NOMO-1 (cell line): ENCODE data around the gene SYT2.

ENCODE experiments used
- DNase-seq, 2 experiments: peaks; one replicate each; lab custom pipeline; 2025; ENCODE audit not compliant: unreplicated experiment in 2 of 2; lab: John Stamatoyannopoulos, UW

The SYT2 gene

GRCh38 chr1:202680586-202681352 is 29.5 kb downstream of the SYT2 start:
- DNase-seq: no peak

DNA sequence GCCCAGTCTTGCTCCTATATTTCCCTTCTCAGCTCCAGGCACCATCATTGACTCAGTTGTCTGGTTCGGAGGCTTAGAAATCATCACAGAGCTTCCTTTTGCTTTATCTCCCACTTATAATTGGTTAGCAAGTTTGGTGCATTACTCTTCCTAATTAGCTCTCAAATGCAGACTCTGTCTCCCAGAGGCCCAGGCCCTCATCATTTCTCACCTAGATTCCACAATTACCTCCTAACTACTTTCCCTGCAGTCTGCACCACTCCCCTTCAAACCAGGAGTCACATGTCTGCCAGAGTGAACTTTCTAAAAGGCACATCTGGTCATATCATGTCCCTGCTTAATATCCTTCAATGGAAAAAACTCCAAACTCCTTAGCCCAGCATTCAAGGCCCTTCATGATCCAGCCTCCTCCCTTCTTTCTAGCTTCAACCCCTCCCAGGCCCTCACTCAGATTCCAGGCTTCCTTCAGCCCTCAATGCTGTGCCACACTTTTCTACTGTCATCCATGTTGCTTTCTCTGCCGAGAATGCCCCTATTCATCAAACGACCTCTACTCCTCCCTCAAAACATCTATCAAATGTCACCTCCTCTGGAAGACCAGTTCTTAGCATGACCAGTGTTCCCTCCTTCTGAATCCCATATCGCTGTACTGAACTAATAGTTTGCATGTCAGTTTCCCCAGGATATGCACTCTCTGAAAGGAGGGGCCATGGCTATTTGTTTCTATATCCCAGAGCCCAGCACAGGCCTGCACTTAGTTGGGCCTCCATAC is 30.7 kb downstream of the SYT2 start:
- no peak for DNase-seq

DNA sequence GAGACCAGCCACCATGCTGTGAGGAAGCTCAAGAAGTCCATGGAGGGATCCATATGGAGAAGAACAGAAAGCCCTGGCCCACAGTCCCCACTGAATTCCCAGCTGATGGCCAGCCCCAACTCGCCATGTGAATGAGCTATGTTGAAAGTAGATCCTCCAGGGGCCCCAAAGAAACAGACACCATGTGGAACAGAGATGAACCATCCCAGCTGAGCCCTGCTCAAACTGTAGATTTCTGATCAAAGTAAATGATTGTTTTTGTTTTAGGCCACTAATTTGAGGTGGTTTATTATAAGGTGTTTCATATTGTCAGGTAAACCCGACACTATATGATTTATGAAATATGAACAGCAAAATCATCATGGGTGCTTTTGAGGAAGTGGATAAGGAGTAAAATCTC is 32.8 kb downstream of the SYT2 start:
- DNase-seq: no peak

DNA sequence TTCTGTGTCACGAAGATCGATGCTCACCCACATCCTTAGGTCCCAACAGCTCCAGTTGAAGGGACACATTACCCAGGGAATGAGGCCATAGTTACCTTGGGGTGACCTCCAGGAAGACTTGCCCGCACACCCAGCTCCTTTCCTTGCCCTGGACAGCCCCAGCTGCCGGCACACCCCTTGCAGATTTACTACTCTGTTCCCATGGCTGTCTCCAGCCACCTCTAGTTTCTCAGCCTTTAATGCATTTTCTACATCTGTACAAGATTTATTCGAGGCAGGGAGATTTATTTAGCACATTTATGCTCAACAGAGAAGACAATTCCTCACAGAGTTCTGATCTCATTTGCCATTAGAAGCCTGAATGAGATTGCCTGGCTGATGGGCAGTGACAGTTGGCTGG is 36.7 kb downstream of the SYT2 start:
- DNase-seq: no peak

DNA sequence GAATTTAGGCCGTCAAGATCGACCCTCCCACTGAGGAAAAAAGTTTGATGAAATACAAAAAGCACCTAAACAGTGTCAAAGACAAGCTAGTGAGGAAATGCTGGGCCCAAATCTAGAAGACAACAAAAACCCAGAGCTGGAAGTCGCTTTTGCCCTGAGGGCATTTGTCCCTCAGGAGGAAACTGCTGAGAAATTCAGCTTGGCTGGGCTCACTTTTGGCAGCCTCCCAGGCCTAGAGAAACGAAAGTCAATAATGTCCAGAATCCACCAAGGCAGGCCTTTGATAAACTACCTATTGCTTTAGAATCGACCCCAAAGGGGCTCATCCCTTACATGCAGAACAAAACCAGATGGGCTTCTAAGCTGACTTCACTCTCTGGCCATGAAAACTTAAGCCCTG is 38.9 kb downstream of the SYT2 start:
- no peak for DNase-seq

GRCh38 chr1:202665417-202665816 is 44.8 kb downstream of the SYT2 start:
- no peak for DNase-seq

DNA sequence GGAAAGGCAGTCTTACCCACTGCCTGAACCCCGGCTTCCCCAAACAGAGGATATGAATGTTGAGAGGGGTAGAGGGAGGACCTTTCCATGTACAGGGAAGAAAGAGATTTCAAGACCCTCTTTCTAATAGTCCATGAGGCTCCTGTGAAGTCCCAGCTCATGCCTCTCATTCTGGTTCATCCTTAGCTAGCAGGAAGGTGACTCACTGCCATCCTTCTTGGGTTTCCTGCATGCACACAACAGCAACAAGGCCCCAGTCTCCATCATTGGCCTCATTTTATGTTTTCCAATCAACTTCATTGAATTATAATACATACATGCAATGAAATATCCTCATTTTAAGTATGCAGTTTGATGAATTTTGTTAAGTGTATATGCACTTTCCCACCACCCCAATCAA is 46.2 kb downstream of the SYT2 start:
- no peak for DNase-seq

GRCh38 chr1:202663131-202663530 is 47.1 kb downstream of the SYT2 start:
- DNase-seq: no peak

DNA sequence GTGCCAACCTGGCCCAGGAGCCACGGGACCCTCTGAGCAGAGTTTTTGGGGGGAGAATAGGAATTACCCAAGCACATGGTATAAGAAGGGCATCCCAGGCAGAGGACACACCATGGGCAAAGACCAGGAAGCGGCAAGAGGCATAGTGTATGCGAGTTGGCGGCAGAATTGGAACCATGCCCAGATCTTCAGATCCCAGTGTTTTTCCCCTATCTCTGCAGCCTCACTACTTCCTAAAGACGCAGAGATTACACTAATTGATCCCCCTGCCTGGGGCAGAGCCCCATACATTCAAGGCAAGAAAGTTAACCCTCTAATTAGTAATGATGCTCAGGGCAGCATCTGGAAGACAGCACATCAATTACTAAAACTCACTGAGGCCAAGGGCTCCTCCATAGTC is 48.2 kb downstream of the SYT2 start:
- no peak for DNase-seq

DNA sequence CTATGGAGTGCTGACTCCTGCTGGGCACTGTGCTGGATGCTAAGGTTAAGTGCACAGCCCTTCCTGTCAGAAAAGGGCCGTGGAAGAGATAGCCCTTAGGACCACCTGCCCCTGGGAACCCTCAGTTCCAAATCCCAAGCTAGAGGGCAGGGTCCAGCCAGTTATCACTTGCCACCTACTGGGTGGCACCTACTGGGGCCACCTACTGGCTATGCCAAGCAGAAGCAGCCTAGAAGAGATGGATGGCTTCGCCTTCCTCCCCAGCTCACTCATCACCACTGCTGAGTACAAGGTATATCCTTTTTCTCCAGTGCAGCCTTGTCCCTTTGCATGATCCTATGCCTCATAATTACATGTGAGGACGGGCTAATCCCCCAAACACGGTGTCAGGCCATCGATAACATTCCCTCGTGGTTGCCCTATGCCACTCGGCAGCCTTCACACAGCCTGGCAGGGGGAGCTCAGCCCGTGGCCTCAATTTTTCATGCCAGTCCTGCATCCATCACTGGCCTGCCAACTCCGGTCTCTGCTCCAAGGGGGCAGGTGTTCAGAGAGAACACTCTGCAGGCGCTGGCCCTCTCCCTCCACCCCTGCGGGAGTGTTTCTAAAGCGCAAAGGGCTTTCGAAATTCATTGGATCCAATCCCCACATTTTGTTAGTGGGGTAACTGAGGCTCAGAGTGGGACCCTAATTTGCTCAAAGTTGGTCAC is 49.0 kb downstream of the SYT2 start:
- DNase-seq: no peak

DNA sequence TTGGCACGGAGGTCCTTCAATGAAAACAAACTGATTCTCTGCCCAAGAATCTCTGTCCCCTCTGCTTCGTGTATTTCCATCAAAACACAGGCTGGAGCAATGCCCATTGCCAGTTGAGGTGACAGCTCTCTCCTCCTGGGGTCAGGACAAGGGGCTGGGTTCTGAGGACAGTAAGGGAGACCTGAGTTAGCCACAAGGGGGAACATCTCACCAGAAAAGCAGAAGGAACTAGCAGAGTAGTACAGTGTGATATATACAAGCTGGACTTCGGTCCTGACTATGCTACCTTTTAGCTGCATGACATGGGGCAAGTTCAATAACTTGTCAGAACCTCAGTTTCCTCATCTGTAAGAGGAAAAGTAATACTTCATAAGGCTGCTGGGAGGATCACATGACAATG is 50.3 kb downstream of the SYT2 start:
- peak in 1 of 2 experiments; percentile 29 for DNase-seq

DNA sequence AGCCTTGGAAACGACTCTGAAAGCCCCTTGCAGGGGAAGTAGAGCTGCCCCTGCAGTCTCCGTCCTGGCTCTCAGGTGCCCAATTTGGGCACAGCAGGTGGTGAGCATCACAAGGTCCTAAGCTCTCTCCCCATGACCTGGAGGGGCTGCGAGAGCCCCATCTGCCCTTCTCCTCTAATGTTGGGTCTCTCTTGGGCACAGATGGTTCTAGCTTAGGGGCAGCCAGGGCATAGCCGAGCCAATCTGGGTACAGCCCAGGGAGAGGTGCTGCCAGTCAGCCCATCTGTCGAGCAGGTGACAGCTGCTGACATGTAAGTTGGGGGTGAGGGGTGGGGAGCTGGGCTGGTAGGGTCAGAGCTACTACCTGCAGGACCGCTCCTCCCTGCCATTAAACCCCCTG is 50.7 kb downstream of the SYT2 start:
- no peak for DNase-seq

GRCh38 chr1:202658769-202659168 is 51.5 kb downstream of the SYT2 start:
- DNase-seq: no peak

DNA sequence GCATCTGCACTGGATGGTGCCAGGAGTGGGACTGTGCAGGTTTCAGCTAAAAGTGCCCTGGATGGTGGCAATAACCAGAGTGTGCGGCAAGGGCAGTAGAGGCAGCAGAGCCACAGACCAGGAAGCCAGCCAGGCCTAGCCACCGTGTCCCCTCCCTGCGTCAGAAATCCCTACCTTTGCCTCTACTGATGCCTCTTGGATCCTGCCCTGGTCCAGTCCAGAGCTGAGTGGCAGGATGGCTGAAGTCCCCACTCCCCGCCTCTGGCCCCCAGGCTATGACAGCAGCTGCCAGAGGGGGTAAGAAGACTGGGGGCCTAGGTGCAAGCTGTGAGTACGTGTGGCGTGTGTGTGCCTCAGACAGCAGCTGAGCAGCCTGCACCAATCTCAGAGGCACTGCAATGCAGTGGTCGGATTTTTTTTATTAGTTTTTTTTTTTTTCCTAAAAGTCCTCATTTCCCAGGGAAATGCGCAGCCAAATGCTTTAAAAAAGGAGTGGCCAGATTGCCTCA is 51.9 kb downstream of the SYT2 start:
- no peak for DNase-seq

- DNase-seq: no peak
These were observed 53.2 kb downstream of the SYT2 start for GRCh38 chr1:202656951-202657646.

- no peak for DNase-seq
These were observed 54.2 kb downstream of the SYT2 start for GRCh38 chr1:202656057-202656456.

GRCh38 chr1:202654079-202654478 is 56.2 kb downstream of the SYT2 start:
- DNase-seq: peak in 1 of 2 experiments; percentile 5

DNA sequence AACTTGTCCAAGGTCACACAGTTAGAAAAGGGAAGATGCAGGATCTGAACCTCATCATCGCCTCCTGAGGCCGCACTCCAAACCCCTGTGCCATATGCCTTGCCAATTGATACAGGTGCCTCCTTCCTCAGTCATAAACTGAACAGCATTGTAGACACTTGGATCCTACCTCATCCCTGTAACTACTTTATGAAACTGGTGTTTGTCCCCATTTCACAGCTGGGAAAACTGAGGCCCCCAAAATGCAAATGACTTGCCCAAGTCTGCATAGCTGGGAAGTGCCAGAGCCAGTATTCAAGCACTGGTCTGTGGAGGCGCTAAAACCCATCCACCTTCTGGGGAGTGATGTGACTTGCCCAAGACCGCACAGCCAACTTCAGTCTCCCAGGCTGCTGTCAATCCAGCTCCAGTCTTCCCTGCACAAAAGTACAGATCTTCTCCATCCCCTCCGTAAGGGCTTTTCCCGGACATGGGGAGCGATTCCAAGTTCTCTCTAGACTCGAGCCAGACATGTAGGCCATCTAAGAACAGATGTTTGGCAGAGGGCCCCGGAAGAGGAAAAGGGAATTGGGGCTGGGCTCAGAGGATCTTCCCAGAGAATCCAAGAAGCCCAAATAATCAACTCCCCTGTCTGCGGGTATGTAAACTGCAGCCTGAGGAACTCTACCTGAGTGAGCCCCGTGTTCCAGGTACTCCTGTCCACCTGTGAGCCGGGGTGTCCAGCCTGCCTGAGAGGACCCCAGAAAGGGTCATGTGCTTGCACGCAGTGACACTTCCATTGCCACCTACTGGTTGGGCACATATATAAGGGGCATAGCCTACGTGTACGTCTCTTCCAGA is 60.5 kb downstream of the SYT2 start:
- no peak for DNase-seq

DNA sequence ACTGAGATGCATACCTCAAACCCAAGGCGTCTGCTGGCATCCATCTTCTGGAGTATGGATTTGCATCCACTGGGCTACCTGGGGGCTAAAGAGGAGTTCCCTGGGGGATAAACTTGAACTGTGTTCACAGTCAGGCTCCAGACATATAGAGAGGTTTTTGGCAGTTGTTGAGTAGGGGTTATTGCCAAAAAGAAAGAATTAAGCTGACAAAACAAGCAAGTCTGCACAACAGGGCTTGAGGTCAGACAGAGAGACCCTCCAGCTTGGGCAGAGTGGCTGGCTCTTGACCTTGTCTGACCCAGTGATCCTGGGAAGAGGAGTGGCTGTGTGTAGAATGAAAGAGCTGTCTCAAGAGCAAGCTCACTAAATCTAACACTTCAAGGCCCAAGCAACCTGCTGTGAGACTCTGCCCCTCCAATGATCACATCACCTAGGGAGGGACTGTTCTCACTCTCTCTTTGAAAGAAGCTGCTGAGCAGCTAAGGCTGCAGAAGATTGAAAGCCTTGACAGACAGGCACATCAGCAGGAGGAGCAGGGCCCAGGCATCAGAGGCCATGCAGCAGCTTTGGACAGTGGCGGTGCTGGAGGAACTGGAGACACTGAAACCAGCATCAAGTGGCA is 61.5 kb downstream of the SYT2 start:
- DNase-seq: no peak

DNA sequence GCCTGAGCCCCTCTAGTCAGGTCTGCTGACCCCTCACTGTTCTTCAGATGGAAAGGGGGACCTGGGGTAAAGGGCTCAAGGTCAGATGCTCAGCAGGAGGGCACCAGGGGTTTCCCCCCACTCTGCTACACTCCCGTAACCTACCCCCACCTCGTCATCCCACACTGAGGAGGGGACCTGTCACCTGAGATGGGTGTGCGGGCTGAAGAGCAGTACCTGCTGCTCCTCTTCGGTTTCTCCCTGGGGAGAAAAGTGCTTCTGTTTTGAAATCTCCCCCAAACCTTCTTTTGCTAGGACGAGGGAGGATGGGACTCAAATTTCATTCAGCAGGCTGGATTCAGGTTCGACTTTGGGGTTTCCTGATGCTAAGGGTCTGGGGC is 65.2 kb downstream of the SYT2 start:
- DNase-seq: no peak
